AG09309 (cell line): ENCODE measurements around the gene GRIK2.

Experiments
- DNase-seq: peaks from one replicate; pipeline ENCODE4 v3.0.0-alpha.2; 2010; ENCODE audit warnings: low read depth
- H3K4me3 ChIP-seq: 2 replicates; pipeline ENCODE4 v1.5.1; 2011; ENCODE audit warnings: mild to moderate bottlenecking, low read depth, low read length, moderate library complexity; ENCODE audit not compliant: control insufficient read depth
- TF ChIP-seq, protein P1 (sequence below): IDR thresholded peaks from 2 replicates; pipeline ENCODE4 v1.5.1; 2011; ENCODE audit warnings: mild to moderate bottlenecking, low read depth, low read length, inconsistent platforms; ENCODE audit not compliant: insufficient read depth, control insufficient read depth; ENCODE audit errors: missing control alignments

GRIK2 gene

DNA sequence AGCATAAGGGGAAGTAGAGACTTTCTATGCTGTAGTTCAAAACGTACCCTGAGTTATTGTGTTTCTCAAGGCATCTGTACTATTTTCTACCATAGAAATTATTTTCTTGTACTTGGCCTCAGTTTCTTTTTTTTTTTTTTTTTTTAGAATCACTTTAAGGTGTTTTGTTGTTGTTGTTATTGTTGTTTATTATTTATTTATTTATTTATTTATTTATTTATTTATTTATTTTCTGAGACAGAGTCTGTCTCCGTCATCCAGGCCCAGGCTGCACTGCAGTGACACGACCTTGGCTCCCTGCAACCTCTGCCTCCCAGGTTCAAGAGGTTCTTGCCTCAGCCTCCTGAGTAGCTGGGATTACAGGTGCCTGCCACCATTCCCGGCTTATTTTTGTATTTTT, 179.1 kb downstream of the GRIK2 start:
- no peak overlapping the region for H3K4me3 ChIP-seq
- TF ChIP-seq, protein P1, sequence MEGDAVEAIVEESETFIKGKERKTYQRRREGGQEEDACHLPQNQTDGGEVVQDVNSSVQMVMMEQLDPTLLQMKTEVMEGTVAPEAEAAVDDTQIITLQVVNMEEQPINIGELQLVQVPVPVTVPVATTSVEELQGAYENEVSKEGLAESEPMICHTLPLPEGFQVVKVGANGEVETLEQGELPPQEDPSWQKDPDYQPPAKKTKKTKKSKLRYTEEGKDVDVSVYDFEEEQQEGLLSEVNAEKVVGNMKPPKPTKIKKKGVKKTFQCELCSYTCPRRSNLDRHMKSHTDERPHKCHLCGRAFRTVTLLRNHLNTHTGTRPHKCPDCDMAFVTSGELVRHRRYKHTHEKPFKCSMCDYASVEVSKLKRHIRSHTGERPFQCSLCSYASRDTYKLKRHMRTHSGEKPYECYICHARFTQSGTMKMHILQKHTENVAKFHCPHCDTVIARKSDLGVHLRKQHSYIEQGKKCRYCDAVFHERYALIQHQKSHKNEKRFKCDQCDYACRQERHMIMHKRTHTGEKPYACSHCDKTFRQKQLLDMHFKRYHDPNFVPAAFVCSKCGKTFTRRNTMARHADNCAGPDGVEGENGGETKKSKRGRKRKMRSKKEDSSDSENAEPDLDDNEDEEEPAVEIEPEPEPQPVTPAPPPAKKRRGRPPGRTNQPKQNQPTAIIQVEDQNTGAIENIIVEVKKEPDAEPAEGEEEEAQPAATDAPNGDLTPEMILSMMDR: no peak
- DNase-seq: no peak

DNA sequence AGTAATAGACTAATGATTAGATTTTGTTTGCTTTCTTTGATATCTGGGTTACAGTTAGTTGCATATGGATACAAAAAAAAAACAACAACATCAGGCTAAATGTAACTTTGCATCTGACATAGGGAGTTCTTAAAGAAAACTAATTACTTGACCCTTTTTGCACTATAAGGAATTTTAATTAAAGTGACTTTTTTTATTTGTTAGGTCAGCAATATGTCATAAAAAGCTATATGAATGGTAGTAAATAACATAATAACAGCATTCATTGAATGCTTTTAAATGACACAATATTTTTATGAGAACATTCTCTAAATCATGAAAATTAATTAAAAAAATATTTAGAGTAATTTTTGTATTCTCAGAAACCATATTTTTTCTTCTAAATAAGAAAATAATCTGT, 183.6 kb downstream of the GRIK2 start:
- no peak overlapping the region for H3K4me3 ChIP-seq
- TF ChIP-seq, protein P1: no peak
- DNase-seq: no peak

DNA sequence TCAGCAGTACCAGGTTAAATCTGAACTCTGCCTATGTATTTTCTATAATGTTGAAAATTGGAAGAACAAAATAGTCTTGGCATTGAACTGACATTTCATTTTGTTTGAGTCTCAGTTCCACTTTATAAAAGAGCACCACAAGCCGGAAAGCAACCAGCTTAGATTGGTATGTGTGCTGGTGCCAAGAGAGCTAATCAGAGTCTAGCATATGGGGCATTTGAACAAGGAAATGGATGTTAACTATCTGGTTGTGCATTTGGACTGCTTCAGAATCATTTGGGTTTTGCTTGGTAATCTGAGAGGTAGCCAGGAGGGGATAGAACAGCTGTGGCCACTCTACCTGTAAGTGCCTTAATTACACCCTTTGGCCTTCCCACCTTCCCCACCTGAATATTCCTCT, 184.8 kb downstream of the GRIK2 start:
- TF ChIP-seq, protein P1: no peak
- no peak overlapping the region for H3K4me3 ChIP-seq
- DNase-seq: no peak

DNA sequence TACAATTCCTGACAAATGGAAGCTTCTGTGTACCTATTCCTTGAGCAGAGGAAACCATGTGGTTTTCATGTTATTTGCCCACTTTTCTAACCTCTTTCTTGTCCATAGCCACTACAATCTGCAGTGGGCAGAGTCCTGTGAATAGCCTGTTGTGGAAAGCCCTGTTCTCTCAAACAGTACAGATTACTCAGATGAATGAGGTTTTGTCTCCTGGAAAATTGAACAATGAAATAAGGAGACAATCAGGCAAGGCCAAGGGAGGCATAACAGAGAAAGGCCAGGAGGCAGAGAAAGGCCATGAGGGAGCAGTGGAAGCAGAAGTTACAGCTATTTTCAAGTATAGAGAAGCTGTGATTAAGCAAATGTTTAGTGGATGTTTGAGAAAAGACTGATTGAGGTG, 189.3 kb downstream of the GRIK2 start:
- TF ChIP-seq, protein P1: no peak
- no peak overlapping the region for H3K4me3 ChIP-seq
- no peak for DNase-seq

DNA sequence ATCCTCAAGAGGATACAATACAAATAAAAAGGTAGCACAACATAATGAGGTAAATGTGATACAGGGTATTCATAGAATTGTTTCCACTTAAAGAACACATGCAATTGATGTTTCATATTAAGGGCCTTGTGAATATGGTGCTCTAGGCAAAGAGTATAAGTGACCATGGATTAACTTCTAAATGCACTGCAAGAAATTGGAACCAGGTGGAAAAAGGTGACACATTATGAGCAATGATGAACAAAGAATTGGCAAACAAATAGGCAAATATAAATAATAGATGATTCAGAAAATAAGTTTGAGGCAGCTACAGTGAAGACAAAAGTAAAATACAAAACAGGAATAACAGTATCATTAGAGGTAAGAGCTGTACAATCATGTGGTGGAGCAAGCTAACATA, 192.0 kb downstream of the GRIK2 start:
- DNase-seq: no peak
- TF ChIP-seq, protein P1: no peak
- no peak overlapping the region for H3K4me3 ChIP-seq

DNA sequence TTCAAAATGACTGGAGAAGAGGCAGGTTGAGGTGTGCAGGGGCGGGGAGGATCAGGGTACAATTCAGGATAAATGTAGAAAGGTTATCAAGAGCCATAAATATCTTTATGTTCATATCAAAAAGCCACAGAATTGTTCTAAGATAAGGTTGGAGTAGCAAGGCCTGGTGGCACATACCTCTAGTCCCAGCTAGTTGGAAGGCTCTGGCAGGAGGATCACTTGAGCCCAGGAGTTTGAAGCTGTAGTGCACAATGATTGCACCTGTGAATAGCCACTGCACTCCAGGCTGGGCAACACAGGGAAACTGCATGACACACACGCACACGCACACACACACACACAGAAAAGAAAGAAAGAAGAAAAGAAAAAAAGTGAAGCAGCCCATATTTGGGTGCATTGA, 194.8 kb downstream of the GRIK2 start:
- TF ChIP-seq, protein P1: no peak
- no peak overlapping the region for H3K4me3 ChIP-seq
- no peak for DNase-seq

DNA sequence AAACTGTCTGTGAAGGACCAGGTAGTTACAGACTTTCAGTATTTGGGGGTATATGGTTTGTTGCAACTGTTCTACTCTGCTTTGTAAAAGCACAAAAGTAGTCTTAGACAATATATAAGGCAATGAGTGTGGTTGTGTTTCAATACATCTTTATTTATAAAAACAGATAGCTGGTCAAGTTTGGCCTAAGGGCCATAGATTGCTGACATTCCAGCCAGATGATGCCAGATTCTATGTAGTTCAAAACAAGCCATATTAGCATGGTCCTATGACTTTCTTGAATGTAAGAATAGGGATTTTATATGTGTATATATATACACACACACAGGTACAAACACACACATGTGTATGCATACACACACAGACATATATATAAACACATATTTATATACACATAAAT, 201.8 kb downstream of the GRIK2 start:
- H3K4me3 ChIP-seq: no peak overlapping the region
- TF ChIP-seq, protein P1: no peak
- DNase-seq: no peak
